Panc1 (cell line): ENCODE measurements around the gene DNASE1L1. TPM values are rescaled to one million over a fixed set of nuclear protein-coding genes. Genes with fewer than 3 reads are reported as not detected.

Source experiments
- ATAC-seq: fragments of 200-7000 bp; cut with Tn5 transposase; 2 replicates; pipeline ENCODE4 v1.9.1; 2020; ENCODE audit warnings: mild to moderate bottlenecking, moderate library complexity
- BruUV-seq: library from RNA; stranded (reverse); fragments of 400-500 nt; replicated peaks from 2 replicates; lab custom pipeline; 2021; lab: Mats Ljungman, UMichigan
- CTCF ChIA-PET: fragments of 300-600 bp; sonication (Branson Sonifier 250); formaldehyde crosslinking; loops from one replicate; lab custom pipeline; 2022; ENCODE audit warnings: antibody characterized with exemption; lab: Charles Lee
- POLR2A ChIA-PET: fragments of 300-600 bp; sonication (Branson Sonifier 250); formaldehyde crosslinking; loops from one replicate; lab custom pipeline; 2022; ENCODE audit warnings: antibody characterized with exemption; lab: Charles Lee
- DNase-seq: peaks from one replicate; pipeline ENCODE4 v3.0.0-alpha.2; 2010; ENCODE audit warnings: low read depth, low spot score
- H3K27ac ChIP-seq: 2 replicates; pipeline ENCODE4 v1.5.1; 2011; ENCODE audit warnings: mild to moderate bottlenecking, low read length, inconsistent platforms
- H3K27me3 ChIP-seq: fragments of 200-500 bp; sonication (Bioruptor generic); 2 replicates; pipeline ENCODE4 v1.6.0; 2014; ENCODE audit warnings: low read length, inconsistent platforms; ENCODE audit not compliant: control insufficient read depth, insufficient read depth
- H3K36me3 ChIP-seq: fragments of 200-500 bp; sonication (Bioruptor generic); 2 replicates; pipeline ENCODE4 v1.5.1; 2014; ENCODE audit warnings: inconsistent platforms, mild to moderate bottlenecking, low read length, moderate library complexity; ENCODE audit not compliant: control insufficient read depth, insufficient read depth
- H3K4me1 ChIP-seq: 2 replicates; pipeline ENCODE4 v1.5.1; 2011; ENCODE audit warnings: inconsistent platforms, mild to moderate bottlenecking, low read length, moderate library complexity; ENCODE audit not compliant: control insufficient read depth, insufficient read depth
- H3K4me3 ChIP-seq, 2 experiments: 2 replicates each; pipeline ENCODE4 v1.5.1; 2011 to 2012; ENCODE audit warnings: low read depth in 2 of 2, low read length in 2 of 2, mild to moderate bottlenecking in 2 of 2, inconsistent platforms in 1 of 2, moderate library complexity in 1 of 2
- H3K9me3 ChIP-seq: fragments of 200-500 bp; sonication (Bioruptor generic); 2 replicates; pipeline ENCODE4 v1.5.1; 2014; ENCODE audit warnings: low read depth, mild to moderate bottlenecking, inconsistent platforms, low read length, moderate library complexity; ENCODE audit not compliant: control insufficient read depth, insufficient read depth
- CTCF ChIP-seq: fragments of 450-650 bp; IDR thresholded peaks from 2 replicates; pipeline ENCODE4 v1.5.1; 2017; ENCODE audit warnings: mild to moderate bottlenecking
- POLR2AphosphoS5 ChIP-seq: IDR thresholded peaks from 2 replicates; pipeline ENCODE4 v1.6.1; 2012; ENCODE audit warnings: mild to moderate bottlenecking, low read depth, low read length, moderate library complexity
- REST ChIP-seq, 2 experiments: IDR thresholded peaks; 2 replicates each; pipeline ENCODE4 v1.6.1; 2011 to 2012; ENCODE audit warnings: low read depth in 2 of 2, control low read depth in 1 of 2, low read length in 1 of 2, mild to moderate bottlenecking in 1 of 2, moderate library complexity in 1 of 2; ENCODE audit not compliant: insufficient read depth in 1 of 2
- SIN3A ChIP-seq: IDR thresholded peaks from 2 replicates; pipeline ENCODE4 v1.6.1; 2012; ENCODE audit warnings: low read depth, mild to moderate bottlenecking, low read length, moderate library complexity, borderline replicate concordance; ENCODE audit not compliant: insufficient read depth
- TCF7L2 ChIP-seq: IDR thresholded peaks from 2 replicates; pipeline ENCODE4 v1.6.1; 2011; ENCODE audit warnings: mild to moderate bottlenecking, low read depth, low read length, inconsistent platforms
- in situ Hi-C: cut with HindIII; loops from 2 replicates; pipeline ENCODE4 v1.10.0; 2016; ENCODE audit warnings: low sequenced_read_pairs, low pct_unique_long_range_greater_than_20kb
- intact Hi-C: fragments of 100-400 bp; cut with micrococcal nuclease; formaldehyde crosslinking; loops from one replicate; pipeline ENCODE4 v1.10.0; 2022; ENCODE audit not compliant: unreplicated experiment
- total RNA-seq: library from RNA; stranded (reverse); gene quantifications from one replicate; pipeline ENCODE4 v1.2.1, GENCODE V29; 2021; ENCODE audit not compliant: unreplicated experiment

The DNASE1L1 gene
- total RNA-seq, 1 experiment from 2014 or later, result 60.4 TPM

GRCh38 chrX:154371789-154372300 is 37.2 kb downstream of the DNASE1L1 start:
- no peaks in the 10 kb centered on the region for H3K27me3 ChIP-seq
- ChIA-PET CTCF (no interaction called here), POLR2A (no interaction called here)
- intact Hi-C loops (no loop called here), in situ Hi-C loops (no loop called here)
- BruUV-seq, result no TSS peak
- H3K36me3 ChIP-seq, result no peaks in the 10 kb centered on the region
- H3K4me3 ChIP-seq, result peak overlapping the region; percentile 59 to 81
- peak; percentile 3 for ATAC-seq
- H3K4me1 ChIP-seq, result peaks cover 41% of the 10 kb centered on the region
- peak overlapping the region; percentile 68 for H3K27ac ChIP-seq
- H3K9me3 ChIP-seq, result no peaks in the 10 kb centered on the region
- DNase-seq, result no peak
- TF ChIP-seq POLR2AphosphoS5 (no peak), SIN3A (no peak), CTCF (no peak), TCF7L2 (no peak), REST (IDR thresholded peaks at IDR 0.05; ENCODE audit: insufficient read depth in 1 of 2, low read depth in 2 of 2, low read length in 1 of 2) (no peak)

GRCh38 chrX:154371017-154371788 is 37.9 kb downstream of the DNASE1L1 start:
- H3K27me3 ChIP-seq, result no peaks in the 10 kb centered on the region
- H3K27ac ChIP-seq, result peak overlapping the region; percentile 68
- no TSS peak for BruUV-seq
- CTCF ChIA-PET, result interaction anchor here (0.5 to 0.6 kb wide), 3 partner anchors 52 to 342 kb away, joined by 3 to 8 read pairs (median 6); no protein-coding TSS in a partner anchor
- H3K9me3 ChIP-seq, result no peaks in the 10 kb centered on the region
- DNase-seq (peak; percentile 58), ATAC-seq (peak; percentile 80)
- intact Hi-C loops, result no loop called here
- peak overlapping the region; percentile 81 to 96 for H3K4me3 ChIP-seq
- peaks cover 35% of the 10 kb centered on the region for H3K4me1 ChIP-seq
- TF ChIP-seq SIN3A (peak; percentile 97), REST (IDR thresholded peaks at IDR 0.05; ENCODE audit: insufficient read depth in 1 of 2, low read depth in 2 of 2, low read length in 1 of 2) (no peak), TCF7L2 (no peak), POLR2AphosphoS5 (peak; percentile 98), CTCF (no peak)
- in situ Hi-C loops, result no loop called here
- POLR2A ChIA-PET, result interaction anchor here (0.6 to 1.0 kb wide), 2 partner anchors 8 to 11 kb away, joined by 3 to 4 read pairs; partner anchors contain the start of gene EMD
- H3K36me3 ChIP-seq, result no peaks in the 10 kb centered on the region
